ENCODE measurements around the gene TMEM273.
A peak's percentile ranks its signal among the peaks of the same experiment; 100 is the strongest.

- TF ChIP-seq TAF1 (IDR thresholded peaks at IDR 0.05; ENCODE audit: borderline replicate concordance, low read depth, low read length) (no peak), EZH2phosphoT487 (IDR thresholded peaks at IDR 0.05; ENCODE audit: borderline replicate concordance, low read depth) (no peak), YY1 (IDR thresholded peaks at IDR 0.05; ENCODE audit: low read depth) (no peak), CTCF (IDR thresholded peaks at IDR 0.05) (peak; percentile 13; the same call in 1 of the 2 replicates), MXI1 (IDR thresholded peaks at IDR 0.05; ENCODE audit: low read depth, low read length) (no peak), FOXM1 (IDR thresholded peaks at IDR 0.05; ENCODE audit: low read depth) (no peak), GABPA (IDR thresholded peaks at IDR 0.05; ENCODE audit: low read depth) (no peak), JUND (IDR thresholded peaks at IDR 0.05) (no peak), RCOR1 (IDR thresholded peaks at IDR 0.05; ENCODE audit: low read length) (no peak)
Measured at GRCh38 chr10:49115015-49115795, 73.0 kb downstream of the TMEM273 start, which contains the start of gene VSTM4.

All from SK-N-SH (cell line).